ENCODE measurements around the gene CNN2. TPM values are rescaled to one million over a fixed set of nuclear protein-coding genes. Genes with fewer than 3 reads are reported as not detected.

The CNN2 gene
- total and polyA plus RNA-seq, 9 of the 15 experiments (the other 6 are each of a cell fraction or from before 2014, with no cell fraction given): 12.1 to 174 (median 52.7) TPM

DNA sequence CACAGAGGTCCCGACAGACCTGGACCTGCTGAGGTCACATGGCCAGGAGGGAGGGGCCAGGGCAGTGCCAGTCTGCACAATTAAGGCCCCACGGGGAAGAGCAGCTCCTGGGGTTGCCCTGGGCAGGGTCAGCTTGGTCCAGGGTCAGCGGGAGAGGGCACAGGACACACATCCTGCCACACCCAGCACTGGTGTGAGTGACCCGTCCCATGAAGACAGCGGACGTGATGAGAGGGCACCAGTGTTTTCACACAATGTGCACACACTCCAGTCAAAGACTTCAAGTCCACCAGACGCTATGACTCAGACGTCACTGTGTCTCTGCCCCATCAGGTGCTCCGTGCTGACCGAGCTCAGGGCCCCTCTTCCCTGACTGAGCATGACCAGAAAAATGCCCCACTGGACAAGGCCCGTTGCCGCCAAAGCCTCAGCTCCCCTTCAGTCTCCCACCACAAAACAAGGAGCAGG, 9.7 kb upstream of the CNN2 start:
- CTCF ChIA-PET (ENCODE audit: low intra/inter-chr PET ratio): no interaction called here

More for the DNA sequence above, 9.7 kb upstream of the CNN2 start:
- Histone ChIP-seq H4K20me1 (replicated peaks; ENCODE audit: control insufficient read depth, insufficient read depth, low read length) (peaks cover 53% of the 10 kb centered on the region), H3K9me1 (ENCODE audit: control insufficient read depth, insufficient read depth, low read length) (peaks cover 16% of the 10 kb centered on the region), H3K9ac (ENCODE audit: insufficient read depth in 1 of 2, low read depth in 2 of 2, low read length in 2 of 2) (peak overlapping the region; percentile 42 to 94), H2AFZ (ENCODE audit: low read depth, low read length) (no peak overlapping the region), H3K27me3 (ENCODE audit: control insufficient read depth in 2 of 2, insufficient read depth in 2 of 2, low read length in 2 of 2) (no peaks in the 10 kb centered on the region), H3K4me2 (ENCODE audit: insufficient read depth, low read length) (peak overlapping the region; percentile 64), H3K4me1 (replicated peaks in 1 of 2; ENCODE audit: control insufficient read depth in 2 of 2, insufficient read depth in 2 of 2, low read length in 2 of 2) (peaks cover 23 to 94% of the 10 kb centered on the region in 2 experiments), H3K79me2 (ENCODE audit: control insufficient read depth, insufficient read depth, low read length) (peaks cover 80% of the 10 kb centered on the region), H3K9me3 (replicated peaks; ENCODE audit: control insufficient read depth, insufficient read depth, low read depth, low read length) (no peaks in the 10 kb centered on the region), H3K4me3 (no peak overlapping the region), H3K27ac (ENCODE audit: extremely low read depth, low read depth, low read length) (peak overlapping the region; percentile 74), H3K36me3 (ENCODE audit: control insufficient read depth, insufficient read depth, low read length) (peaks cover 79% of the 10 kb centered on the region; the same call in 2 of the 3 replicates)
- POLR2A ChIA-PET: interaction anchor here (0.6 to 1.2 kb wide), 6 partner anchors 9 to 275 kb away, joined by 3 to 6 read pairs (median 4); partner anchors contain the start of gene CNN2
- no peak for ATAC-seq
- no peak for DNase-seq (ENCODE audit: extremely low read depth in 1 of 4, low spot score in 3 of 4)
- WGBS (ENCODE audit: insufficient coverage, low coverage, missing lambda C conversion rate): 54% methylated on average over 11 of the region's 12 CpGs
- no peak for FAIRE-seq
- intact Hi-C loops (cut with micrococcal nuclease): no loop called here
- TF ChIP-seq NKRF (IDR thresholded peaks at IDR 0.05; ENCODE audit: borderline replicate concordance) (0 out of 2 replicates have a peak, but pooled peaks have one; percentile 36), ZNF165 (CRISPR knock-in tag; IDR thresholded peaks at IDR 0.05; ENCODE audit: borderline replicate concordance) (no peak), U2AF2 (optimal IDR thresholded peaks at IDR 0.05; ENCODE audit: low read depth, low read length) (no peak), ATF3 (IDR thresholded peaks at IDR 0.05) (peak; percentile 22), ATF3 (CRISPR knock-in tag; conservative IDR thresholded peaks at IDR 0.05) (no peak), HNRNPK (IDR thresholded peaks at IDR 0.05; ENCODE audit: low read depth, low read length, poor library complexity, severe bottlenecking) (no peak), SIN3B (IDR thresholded peaks at IDR 0.05; ENCODE audit: low read depth) (no peak), FOSL1 (tag; conservative IDR thresholded peaks at IDR 0.05) (peak; percentile 42; the same call in 1 of the 2 replicates), PBX2 (CRISPR knock-in tag; IDR thresholded peaks at IDR 0.05; ENCODE audit: low read depth) (peak; percentile 9; the same call in 1 of the 2 replicates), PBX2 (tag; conservative IDR thresholded peaks at IDR 0.05; ENCODE audit: low read depth) (no peak), CREM (IDR thresholded peaks at IDR 0.05; ENCODE audit: low read depth) (no peak), NR2C2 (CRISPR knock-in tag; IDR thresholded peaks at IDR 0.05) (0 out of 2 replicates have a peak, but pooled peaks have one; percentile 21), NR2C2 (tag; IDR thresholded peaks at IDR 0.05) (no peak)
- TF ChIP-seq, protein P1, sequence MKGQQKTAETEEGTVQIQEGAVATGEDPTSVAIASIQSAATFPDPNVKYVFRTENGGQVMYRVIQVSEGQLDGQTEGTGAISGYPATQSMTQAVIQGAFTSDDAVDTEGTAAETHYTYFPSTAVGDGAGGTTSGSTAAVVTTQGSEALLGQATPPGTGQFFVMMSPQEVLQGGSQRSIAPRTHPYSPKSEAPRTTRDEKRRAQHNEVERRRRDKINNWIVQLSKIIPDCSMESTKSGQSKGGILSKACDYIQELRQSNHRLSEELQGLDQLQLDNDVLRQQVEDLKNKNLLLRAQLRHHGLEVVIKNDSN (CRISPR knock-in tag; IDR thresholded peaks at IDR 0.05): peak; percentile 57
- TF ChIP-seq, protein P2, sequence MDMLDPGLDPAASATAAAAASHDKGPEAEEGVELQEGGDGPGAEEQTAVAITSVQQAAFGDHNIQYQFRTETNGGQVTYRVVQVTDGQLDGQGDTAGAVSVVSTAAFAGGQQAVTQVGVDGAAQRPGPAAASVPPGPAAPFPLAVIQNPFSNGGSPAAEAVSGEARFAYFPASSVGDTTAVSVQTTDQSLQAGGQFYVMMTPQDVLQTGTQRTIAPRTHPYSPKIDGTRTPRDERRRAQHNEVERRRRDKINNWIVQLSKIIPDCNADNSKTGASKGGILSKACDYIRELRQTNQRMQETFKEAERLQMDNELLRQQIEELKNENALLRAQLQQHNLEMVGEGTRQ (CRISPR knock-in tag; IDR thresholded peaks at IDR 0.05): peak; percentile 24; the same call in 1 of the 2 replicates
- in situ Hi-C loops (cut with MboI): no loop called here
- BruUV-seq (replicated peaks): no TSS peak
